HG03135 (cell line): ENCODE data around the gene ENOSF1.
"Not testable (repeated sequence)": the region's sequence is repeated elsewhere in the genome, so short reads cannot be mapped to it uniquely, and the experiment has no call there.

Experiments
- ATAC-seq: cut with Tn5 transposase; IDR thresholded peaks from one replicate; pipeline ENCODE4 v1.9.1; 2021; ENCODE audit warnings: mild to moderate bottlenecking, moderate library complexity; ENCODE audit not compliant: unreplicated experiment

ENOSF1 gene

GRCh38 chr18:709771-710170 is 2.7 kb downstream of the ENOSF1 start:
- no peak for ATAC-seq

GRCh38 chr18:708096-708495 is 4.3 kb downstream of the ENOSF1 start:
- no peak for ATAC-seq

GRCh38 chr18:706405-706804 is 6.0 kb downstream of the ENOSF1 start:
- no peak for ATAC-seq

- no peak for ATAC-seq
Measured at GRCh38 chr18:703213-703967, 9.0 kb downstream of the ENOSF1 start.

GRCh38 chr18:697800-698199 is 14.6 kb downstream of the ENOSF1 start:
- ATAC-seq = no peak

GRCh38 chr18:697012-697411 is 15.4 kb downstream of the ENOSF1 start:
- ATAC-seq = no peak

- ATAC-seq = no peak
Measured at GRCh38 chr18:693466-694187, 18.8 kb downstream of the ENOSF1 start.

- no peak for ATAC-seq
Measured at GRCh38 chr18:692824-693223, 19.6 kb downstream of the ENOSF1 start.

GRCh38 chr18:688323-688722 is 24.1 kb downstream of the ENOSF1 start:
- no peak for ATAC-seq

- ATAC-seq = no peak
Measured at GRCh38 chr18:686339-687111, 25.9 kb downstream of the ENOSF1 start.

- no peak for ATAC-seq
Measured at GRCh38 chr18:685438-685837, 27.0 kb downstream of the ENOSF1 start.

GRCh38 chr18:683531-683930 is 28.9 kb downstream of the ENOSF1 start:
- no peak for ATAC-seq

GRCh38 chr18:682833-683232 is 29.6 kb downstream of the ENOSF1 start:
- ATAC-seq = no peak

- ATAC-seq = not testable (repeated sequence)
Measured at GRCh38 chr18:682416-682815, 30.0 kb downstream of the ENOSF1 start.

GRCh38 chr18:681985-682384 is 30.4 kb downstream of the ENOSF1 start:
- no peak for ATAC-seq

- no peak for ATAC-seq
Measured at GRCh38 chr18:680392-680791, 32.0 kb downstream of the ENOSF1 start.

- no peak for ATAC-seq
Measured at GRCh38 chr18:679516-679915, 32.9 kb downstream of the ENOSF1 start.

- no peak for ATAC-seq
Measured at GRCh38 chr18:678482-679182, 33.8 kb downstream of the ENOSF1 start.

GRCh38 chr18:677951-678381 is 34.5 kb downstream of the ENOSF1 start:
- no peak for ATAC-seq

GRCh38 chr18:677145-677544 is 35.3 kb downstream of the ENOSF1 start:
- ATAC-seq = peak; percentile 59

GRCh38 chr18:676736-677135 is 35.7 kb downstream of the ENOSF1 start:
- peak; percentile 8 for ATAC-seq
